Panc1 (cell line): ENCODE measurements around the gene FNDC11. TPM values are rescaled to one million over a fixed set of nuclear protein-coding genes. Genes with fewer than 3 reads are reported as not detected.

ENCODE experiments used
- ATAC-seq: fragments of 200-7000 bp; cut with Tn5 transposase; 2 replicates; pipeline ENCODE4 v1.9.1; 2020; ENCODE audit warnings: mild to moderate bottlenecking, moderate library complexity
- BruUV-seq: library from RNA; stranded (reverse); fragments of 400-500 nt; replicated peaks from 2 replicates; lab custom pipeline; 2021; lab: Mats Ljungman, UMichigan
- CTCF ChIA-PET: fragments of 300-600 bp; sonication (Branson Sonifier 250); formaldehyde crosslinking; loops from one replicate; lab custom pipeline; 2022; ENCODE audit warnings: antibody characterized with exemption; lab: Charles Lee
- POLR2A ChIA-PET: fragments of 300-600 bp; sonication (Branson Sonifier 250); formaldehyde crosslinking; loops from one replicate; lab custom pipeline; 2022; ENCODE audit warnings: antibody characterized with exemption; lab: Charles Lee
- DNase-seq: peaks from one replicate; pipeline ENCODE4 v3.0.0-alpha.2; 2010; ENCODE audit warnings: low read depth, low spot score
- H3K27ac ChIP-seq: 2 replicates; pipeline ENCODE4 v1.5.1; 2011; ENCODE audit warnings: mild to moderate bottlenecking, low read length, inconsistent platforms
- H3K27me3 ChIP-seq: fragments of 200-500 bp; sonication (Bioruptor generic); 2 replicates; pipeline ENCODE4 v1.6.0; 2014; ENCODE audit warnings: low read length, inconsistent platforms; ENCODE audit not compliant: control insufficient read depth, insufficient read depth
- H3K36me3 ChIP-seq: fragments of 200-500 bp; sonication (Bioruptor generic); 2 replicates; pipeline ENCODE4 v1.5.1; 2014; ENCODE audit warnings: inconsistent platforms, mild to moderate bottlenecking, low read length, moderate library complexity; ENCODE audit not compliant: control insufficient read depth, insufficient read depth
- H3K4me1 ChIP-seq: 2 replicates; pipeline ENCODE4 v1.5.1; 2011; ENCODE audit warnings: inconsistent platforms, mild to moderate bottlenecking, low read length, moderate library complexity; ENCODE audit not compliant: control insufficient read depth, insufficient read depth
- H3K4me3 ChIP-seq, 2 experiments: 2 replicates each; pipeline ENCODE4 v1.5.1; 2011 to 2012; ENCODE audit warnings: low read depth in 2 of 2, low read length in 2 of 2, mild to moderate bottlenecking in 2 of 2, inconsistent platforms in 1 of 2, moderate library complexity in 1 of 2
- H3K9me3 ChIP-seq: fragments of 200-500 bp; sonication (Bioruptor generic); 2 replicates; pipeline ENCODE4 v1.5.1; 2014; ENCODE audit warnings: low read depth, mild to moderate bottlenecking, inconsistent platforms, low read length, moderate library complexity; ENCODE audit not compliant: control insufficient read depth, insufficient read depth
- POLR2AphosphoS5 ChIP-seq: IDR thresholded peaks from 2 replicates; pipeline ENCODE4 v1.6.1; 2012; ENCODE audit warnings: mild to moderate bottlenecking, low read depth, low read length, moderate library complexity
- SIN3A ChIP-seq: IDR thresholded peaks from 2 replicates; pipeline ENCODE4 v1.6.1; 2012; ENCODE audit warnings: low read depth, mild to moderate bottlenecking, low read length, moderate library complexity, borderline replicate concordance; ENCODE audit not compliant: insufficient read depth
- TCF7L2 ChIP-seq: IDR thresholded peaks from 2 replicates; pipeline ENCODE4 v1.6.1; 2011; ENCODE audit warnings: mild to moderate bottlenecking, low read depth, low read length, inconsistent platforms
- in situ Hi-C: cut with HindIII; loops from 2 replicates; pipeline ENCODE4 v1.10.0; 2016; ENCODE audit warnings: low sequenced_read_pairs, low pct_unique_long_range_greater_than_20kb
- intact Hi-C: fragments of 100-400 bp; cut with micrococcal nuclease; formaldehyde crosslinking; loops from one replicate; pipeline ENCODE4 v1.10.0; 2022; ENCODE audit not compliant: unreplicated experiment
- total RNA-seq: library from RNA; stranded (reverse); gene quantifications from one replicate; pipeline ENCODE4 v1.2.1, GENCODE V29; 2021; ENCODE audit not compliant: unreplicated experiment
- TF ChIP-seq, protein P1 (sequence below), 2 experiments: IDR thresholded peaks; 2 replicates each; pipeline ENCODE4 v1.6.1; 2011 to 2012; ENCODE audit warnings: low read depth in 2 of 2, control low read depth in 1 of 2, low read length in 1 of 2, mild to moderate bottlenecking in 1 of 2, moderate library complexity in 1 of 2; ENCODE audit not compliant: insufficient read depth in 1 of 2
- TF ChIP-seq, protein P2 (sequence below): fragments of 450-650 bp; IDR thresholded peaks from 2 replicates; pipeline ENCODE4 v1.5.1; 2017; ENCODE audit warnings: mild to moderate bottlenecking

Gene FNDC11
- total RNA-seq, 1 experiment from 2014 or later: 1.3 TPM

DNA sequence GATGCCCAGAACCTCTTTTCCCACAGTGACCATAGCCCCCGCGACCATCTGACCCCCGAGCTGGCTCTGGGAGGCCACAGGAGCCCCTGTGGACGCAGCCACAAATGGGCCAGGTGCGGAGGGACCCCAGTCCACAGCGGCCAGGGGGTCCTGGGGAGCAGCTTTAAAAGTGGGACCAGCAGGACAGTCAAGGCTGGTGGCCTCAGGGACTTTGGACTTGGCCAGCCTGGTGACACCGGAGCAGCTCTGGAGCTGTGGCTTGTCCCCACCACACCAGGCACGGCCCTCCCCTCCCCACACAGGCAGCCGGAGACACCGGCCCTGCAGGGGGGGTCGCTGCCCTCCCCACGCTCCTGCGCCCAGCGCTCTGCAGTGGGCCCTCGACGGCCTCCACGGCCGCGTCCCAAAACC is 3.5 kb downstream of the FNDC11 start:
- Histone ChIP-seq H3K9me3 (no peaks in the 10 kb centered on the region), H3K4me3 (no peak overlapping the region), H3K27ac (no peak overlapping the region), H3K36me3 (no peaks in the 10 kb centered on the region), H3K4me1 (peaks cover 6% of the 10 kb centered on the region), H3K27me3 (no peaks in the 10 kb centered on the region)
- no peak for DNase-seq
- intact Hi-C loops (no loop called here), in situ Hi-C loops (no loop called here)
- no peak for TF ChIP-seq POLR2AphosphoS5
- TF ChIP-seq, protein P1, sequence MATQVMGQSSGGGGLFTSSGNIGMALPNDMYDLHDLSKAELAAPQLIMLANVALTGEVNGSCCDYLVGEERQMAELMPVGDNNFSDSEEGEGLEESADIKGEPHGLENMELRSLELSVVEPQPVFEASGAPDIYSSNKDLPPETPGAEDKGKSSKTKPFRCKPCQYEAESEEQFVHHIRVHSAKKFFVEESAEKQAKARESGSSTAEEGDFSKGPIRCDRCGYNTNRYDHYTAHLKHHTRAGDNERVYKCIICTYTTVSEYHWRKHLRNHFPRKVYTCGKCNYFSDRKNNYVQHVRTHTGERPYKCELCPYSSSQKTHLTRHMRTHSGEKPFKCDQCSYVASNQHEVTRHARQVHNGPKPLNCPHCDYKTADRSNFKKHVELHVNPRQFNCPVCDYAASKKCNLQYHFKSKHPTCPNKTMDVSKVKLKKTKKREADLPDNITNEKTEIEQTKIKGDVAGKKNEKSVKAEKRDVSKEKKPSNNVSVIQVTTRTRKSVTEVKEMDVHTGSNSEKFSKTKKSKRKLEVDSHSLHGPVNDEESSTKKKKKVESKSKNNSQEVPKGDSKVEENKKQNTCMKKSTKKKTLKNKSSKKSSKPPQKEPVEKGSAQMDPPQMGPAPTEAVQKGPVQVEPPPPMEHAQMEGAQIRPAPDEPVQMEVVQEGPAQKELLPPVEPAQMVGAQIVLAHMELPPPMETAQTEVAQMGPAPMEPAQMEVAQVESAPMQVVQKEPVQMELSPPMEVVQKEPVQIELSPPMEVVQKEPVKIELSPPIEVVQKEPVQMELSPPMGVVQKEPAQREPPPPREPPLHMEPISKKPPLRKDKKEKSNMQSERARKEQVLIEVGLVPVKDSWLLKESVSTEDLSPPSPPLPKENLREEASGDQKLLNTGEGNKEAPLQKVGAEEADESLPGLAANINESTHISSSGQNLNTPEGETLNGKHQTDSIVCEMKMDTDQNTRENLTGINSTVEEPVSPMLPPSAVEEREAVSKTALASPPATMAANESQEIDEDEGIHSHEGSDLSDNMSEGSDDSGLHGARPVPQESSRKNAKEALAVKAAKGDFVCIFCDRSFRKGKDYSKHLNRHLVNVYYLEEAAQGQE (IDR thresholded peaks at IDR 0.05; ENCODE audit: insufficient read depth in 1 of 2, low read depth in 2 of 2, low read length in 1 of 2): no peak
- TF ChIP-seq SIN3A: no peak
- no peak for TF ChIP-seq TCF7L2
- TF ChIP-seq, protein P2, sequence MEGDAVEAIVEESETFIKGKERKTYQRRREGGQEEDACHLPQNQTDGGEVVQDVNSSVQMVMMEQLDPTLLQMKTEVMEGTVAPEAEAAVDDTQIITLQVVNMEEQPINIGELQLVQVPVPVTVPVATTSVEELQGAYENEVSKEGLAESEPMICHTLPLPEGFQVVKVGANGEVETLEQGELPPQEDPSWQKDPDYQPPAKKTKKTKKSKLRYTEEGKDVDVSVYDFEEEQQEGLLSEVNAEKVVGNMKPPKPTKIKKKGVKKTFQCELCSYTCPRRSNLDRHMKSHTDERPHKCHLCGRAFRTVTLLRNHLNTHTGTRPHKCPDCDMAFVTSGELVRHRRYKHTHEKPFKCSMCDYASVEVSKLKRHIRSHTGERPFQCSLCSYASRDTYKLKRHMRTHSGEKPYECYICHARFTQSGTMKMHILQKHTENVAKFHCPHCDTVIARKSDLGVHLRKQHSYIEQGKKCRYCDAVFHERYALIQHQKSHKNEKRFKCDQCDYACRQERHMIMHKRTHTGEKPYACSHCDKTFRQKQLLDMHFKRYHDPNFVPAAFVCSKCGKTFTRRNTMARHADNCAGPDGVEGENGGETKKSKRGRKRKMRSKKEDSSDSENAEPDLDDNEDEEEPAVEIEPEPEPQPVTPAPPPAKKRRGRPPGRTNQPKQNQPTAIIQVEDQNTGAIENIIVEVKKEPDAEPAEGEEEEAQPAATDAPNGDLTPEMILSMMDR: no peak
- no peak for ATAC-seq
- BruUV-seq: no TSS peak
- ChIA-PET POLR2A (no interaction called here), CTCF (no interaction called here)

DNA sequence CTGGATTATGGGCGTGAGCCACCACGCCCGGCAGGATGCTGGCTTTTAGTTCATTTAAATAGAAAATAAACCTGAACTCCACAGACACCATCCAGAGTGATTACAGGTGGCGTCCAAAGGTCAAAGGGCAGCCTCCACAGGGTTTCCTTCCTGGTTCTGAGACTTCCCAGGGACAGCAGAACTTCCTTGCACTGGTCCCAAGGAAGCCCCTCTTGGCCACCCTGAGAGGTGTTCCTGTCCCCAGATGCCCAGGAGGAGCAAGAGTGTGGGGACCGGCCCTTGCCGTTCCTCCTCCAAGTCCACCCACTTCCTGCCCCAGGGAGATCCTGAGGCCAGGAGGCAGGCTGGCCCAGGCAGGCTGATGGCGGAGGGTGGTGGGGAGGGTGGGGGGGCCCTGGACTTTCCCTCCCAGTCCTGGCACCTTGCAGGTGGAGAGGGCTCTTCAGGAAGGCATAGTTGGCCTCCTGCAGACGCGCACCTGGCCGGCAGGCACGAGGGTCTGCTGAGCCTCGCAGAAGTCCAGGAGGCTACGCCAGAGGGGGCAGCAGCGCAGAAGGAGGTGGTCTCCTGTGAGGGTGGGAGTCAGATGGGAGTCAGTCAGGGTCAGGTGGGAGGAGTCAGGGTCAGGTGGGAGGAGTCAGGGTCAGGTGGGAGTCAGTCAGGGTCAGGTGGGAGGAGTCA is 5.0 kb downstream of the FNDC11 start:
- CTCF ChIA-PET: no interaction called here

More for the DNA sequence above, 5.0 kb downstream of the FNDC11 start:
- no peak for DNase-seq
- Histone ChIP-seq H3K9me3 (no peaks in the 10 kb centered on the region), H3K27ac (no peak overlapping the region), H3K27me3 (no peaks in the 10 kb centered on the region), H3K4me1 (no peaks in the 10 kb centered on the region; the same call in 1 of the 2 replicates), H3K36me3 (no peaks in the 10 kb centered on the region), H3K4me3 (no peak overlapping the region)
- intact Hi-C loops: no loop called here
- TF ChIP-seq, protein P2: no peak
- TF ChIP-seq TCF7L2 (no peak), SIN3A (no peak), POLR2AphosphoS5 (no peak)
- TF ChIP-seq, protein P1 (IDR thresholded peaks at IDR 0.05; ENCODE audit: insufficient read depth in 1 of 2, low read depth in 2 of 2, low read length in 1 of 2): no peak
- POLR2A ChIA-PET: no interaction called here
- no TSS peak for BruUV-seq
- ATAC-seq: no peak
- in situ Hi-C loops: no loop called here
